ENCODE data around the gene NUDCD3. TPM values are rescaled to one million over a fixed set of nuclear protein-coding genes. Genes with fewer than 3 reads are reported as not detected.

NUDCD3 gene
- total and polyA plus RNA-seq, 2 experiments from 2014 or later, result 35.7 to 42.7 TPM

DNA sequence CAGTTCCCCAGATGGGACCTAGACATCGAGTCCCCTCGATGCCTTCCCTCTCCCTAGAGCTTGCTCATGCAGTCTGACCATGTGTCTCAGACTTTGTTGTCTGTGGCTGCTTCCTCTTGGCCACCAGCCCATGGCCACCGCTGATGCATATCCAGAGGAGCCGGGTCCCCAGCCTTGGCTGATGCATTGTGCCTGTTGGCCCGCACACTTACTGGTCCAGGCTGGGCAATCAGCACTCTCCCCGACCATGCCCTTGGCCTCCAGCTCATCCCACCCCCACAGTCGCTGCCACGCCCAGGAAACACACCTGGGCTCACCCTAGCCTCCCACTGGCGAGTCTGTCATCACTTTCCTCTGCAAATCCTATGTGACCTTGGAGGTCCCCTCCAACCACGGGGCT lies 40.5 kb upstream of the NUDCD3 start:
- TF ChIP-seq, protein P1, sequence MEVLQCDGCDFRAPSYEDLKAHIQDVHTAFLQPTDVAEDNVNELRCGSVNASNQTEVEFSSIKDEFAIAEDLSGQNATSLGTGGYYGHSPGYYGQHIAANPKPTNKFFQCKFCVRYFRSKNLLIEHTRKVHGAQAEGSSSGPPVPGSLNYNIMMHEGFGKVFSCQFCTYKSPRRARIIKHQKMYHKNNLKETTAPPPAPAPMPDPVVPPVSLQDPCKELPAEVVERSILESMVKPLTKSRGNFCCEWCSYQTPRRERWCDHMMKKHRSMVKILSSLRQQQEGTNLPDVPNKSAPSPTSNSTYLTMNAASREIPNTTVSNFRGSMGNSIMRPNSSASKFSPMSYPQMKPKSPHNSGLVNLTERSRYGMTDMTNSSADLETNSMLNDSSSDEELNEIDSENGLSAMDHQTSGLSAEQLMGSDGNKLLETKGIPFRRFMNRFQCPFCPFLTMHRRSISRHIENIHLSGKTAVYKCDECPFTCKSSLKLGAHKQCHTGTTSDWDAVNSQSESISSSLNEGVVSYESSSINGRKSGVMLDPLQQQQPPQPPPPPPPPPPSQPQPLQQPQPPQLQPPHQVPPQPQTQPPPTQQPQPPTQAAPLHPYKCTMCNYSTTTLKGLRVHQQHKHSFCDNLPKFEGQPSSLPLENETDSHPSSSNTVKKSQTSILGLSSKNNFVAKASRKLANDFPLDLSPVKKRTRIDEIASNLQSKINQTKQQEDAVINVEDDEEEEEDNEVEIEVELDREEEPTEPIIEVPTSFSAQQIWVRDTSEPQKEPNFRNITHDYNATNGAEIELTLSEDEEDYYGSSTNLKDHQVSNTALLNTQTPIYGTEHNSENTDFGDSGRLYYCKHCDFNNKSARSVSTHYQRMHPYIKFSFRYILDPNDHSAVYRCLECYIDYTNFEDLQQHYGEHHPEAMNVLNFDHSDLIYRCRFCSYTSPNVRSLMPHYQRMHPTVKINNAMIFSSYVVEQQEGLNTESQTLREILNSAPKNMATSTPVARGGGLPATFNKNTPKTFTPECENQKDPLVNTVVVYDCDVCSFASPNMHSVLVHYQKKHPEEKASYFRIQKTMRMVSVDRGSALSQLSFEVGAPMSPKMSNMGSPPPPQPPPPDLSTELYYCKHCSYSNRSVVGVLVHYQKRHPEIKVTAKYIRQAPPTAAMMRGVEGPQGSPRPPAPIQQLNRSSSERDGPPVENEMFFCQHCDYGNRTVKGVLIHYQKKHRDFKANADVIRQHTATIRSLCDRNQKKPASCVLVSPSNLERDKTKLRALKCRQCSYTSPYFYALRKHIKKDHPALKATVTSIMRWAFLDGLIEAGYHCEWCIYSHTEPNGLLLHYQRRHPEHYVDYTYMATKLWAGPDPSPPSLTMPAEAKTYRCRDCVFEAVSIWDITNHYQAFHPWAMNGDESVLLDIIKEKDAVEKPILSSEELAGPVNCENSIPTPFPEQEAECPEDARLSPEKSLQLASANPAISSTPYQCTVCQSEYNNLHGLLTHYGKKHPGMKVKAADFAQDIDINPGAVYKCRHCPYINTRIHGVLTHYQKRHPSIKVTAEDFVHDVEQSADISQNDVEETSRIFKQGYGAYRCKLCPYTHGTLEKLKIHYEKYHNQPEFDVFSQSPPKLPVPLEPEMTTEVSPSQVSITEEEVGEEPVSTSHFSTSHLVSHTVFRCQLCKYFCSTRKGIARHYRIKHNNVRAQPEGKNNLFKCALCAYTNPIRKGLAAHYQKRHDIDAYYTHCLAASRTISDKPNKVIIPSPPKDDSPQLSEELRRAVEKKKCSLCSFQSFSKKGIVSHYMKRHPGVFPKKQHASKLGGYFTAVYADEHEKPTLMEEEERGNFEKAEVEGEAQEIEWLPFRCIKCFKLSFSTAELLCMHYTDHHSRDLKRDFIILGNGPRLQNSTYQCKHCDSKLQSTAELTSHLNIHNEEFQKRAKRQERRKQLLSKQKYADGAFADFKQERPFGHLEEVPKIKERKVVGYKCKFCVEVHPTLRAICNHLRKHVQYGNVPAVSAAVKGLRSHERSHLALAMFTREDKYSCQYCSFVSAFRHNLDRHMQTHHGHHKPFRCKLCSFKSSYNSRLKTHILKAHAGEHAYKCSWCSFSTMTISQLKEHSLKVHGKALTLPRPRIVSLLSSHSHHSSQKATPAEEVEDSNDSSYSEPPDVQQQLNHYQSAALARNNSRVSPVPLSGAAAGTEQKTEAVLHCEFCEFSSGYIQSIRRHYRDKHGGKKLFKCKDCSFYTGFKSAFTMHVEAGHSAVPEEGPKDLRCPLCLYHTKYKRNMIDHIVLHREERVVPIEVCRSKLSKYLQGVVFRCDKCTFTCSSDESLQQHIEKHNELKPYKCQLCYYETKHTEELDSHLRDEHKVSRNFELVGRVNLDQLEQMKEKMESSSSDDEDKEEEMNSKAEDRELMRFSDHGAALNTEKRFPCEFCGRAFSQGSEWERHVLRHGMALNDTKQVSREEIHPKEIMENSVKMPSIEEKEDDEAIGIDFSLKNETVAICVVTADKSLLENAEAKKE (CRISPR knock-in tag; IDR thresholded peaks at IDR 0.05), result no peak
- no peak for TF ChIP-seq NANOG (IDR thresholded peaks at IDR 0.05; ENCODE audit: borderline replicate concordance)
- Histone ChIP-seq H3K79me2 (replicated peaks; ENCODE audit: insufficient read depth) (no peaks in the 10 kb centered on the region), H3K4me2 (no peak overlapping the region), H3K36me3 (ENCODE audit: insufficient read depth) (no peaks in the 10 kb centered on the region), H3K9me2 (ENCODE audit: insufficient read depth) (no peaks in the 10 kb centered on the region), H2AFZ (no peak overlapping the region), H3K27ac (ENCODE audit: low read depth) (no peak overlapping the region), H3K27me3 (ENCODE audit: insufficient read depth) (no peaks in the 10 kb centered on the region), H4K20me1 (replicated peaks; ENCODE audit: insufficient read depth) (no peaks in the 10 kb centered on the region), H3K4me3 (no peak overlapping the region), H3K4me1 (ENCODE audit: insufficient read depth) (no peaks in the 10 kb centered on the region), H3F3A (replicated peaks; ENCODE audit: low read depth) (no peaks in the 10 kb centered on the region)
- DNase-seq (ENCODE audit: low spot score), result no peak
- Mint-ChIP-seq H3K4me1 (no peaks in the 10 kb centered on the region; the same call in 2 of the 3 replicates), H3K27ac (no peak overlapping the region), H3K4me3 (no peak overlapping the region), H3K36me3 (ENCODE audit: low read depth) (peaks cover 1% of the 10 kb centered on the region; the same call in 1 of the 3 replicates), H3K9me3 (peaks cover 5% of the 10 kb centered on the region; the same call in 2 of the 3 replicates), H3K27me3 (ENCODE audit: insufficient read depth, low read depth, poor library complexity) (peaks cover 10% of the 10 kb centered on the region)
- ATAC-seq, result no peak

DNA sequence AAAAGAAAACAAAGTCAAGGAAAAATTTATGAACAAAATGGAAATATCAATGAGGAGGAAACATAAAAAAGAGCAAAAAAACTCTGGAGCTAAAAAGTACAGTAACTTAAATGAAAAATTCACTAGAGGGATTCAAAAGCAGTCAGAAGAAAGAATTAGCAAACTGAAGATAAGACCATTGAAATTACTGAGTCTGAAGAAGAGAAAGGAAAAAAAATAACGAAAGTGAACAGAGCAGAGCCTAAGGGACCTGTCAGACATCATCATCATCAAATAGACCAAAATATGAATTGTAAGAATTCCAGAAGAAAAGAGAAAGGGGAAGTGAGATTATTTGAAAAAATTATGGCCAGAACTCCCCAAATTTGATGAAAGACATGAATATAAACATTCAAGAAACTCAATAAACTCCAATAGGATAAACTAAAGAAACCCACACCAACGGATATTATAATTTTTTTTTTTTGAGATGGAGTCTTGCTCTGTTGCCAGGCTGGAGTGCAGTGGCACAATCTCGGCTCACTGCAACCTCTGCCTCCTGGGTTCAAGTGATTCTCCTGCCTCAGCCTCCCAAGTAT lies 34.4 kb upstream of the NUDCD3 start:
- no peak overlapping the region for H3K4me3 Mint-ChIP-seq
- Histone ChIP-seq H2AFZ (no peak overlapping the region), H4K20me1 (replicated peaks; ENCODE audit: insufficient read depth) (no peaks in the 10 kb centered on the region), H3K4me3 (no peak overlapping the region), H3K27ac (ENCODE audit: low read depth) (no peak overlapping the region), H3K4me1 (ENCODE audit: insufficient read depth) (no peaks in the 10 kb centered on the region), H3F3A (replicated peaks; ENCODE audit: low read depth) (no peaks in the 10 kb centered on the region), H3K36me3 (ENCODE audit: insufficient read depth) (no peaks in the 10 kb centered on the region), H3K9me2 (ENCODE audit: insufficient read depth) (no peaks in the 10 kb centered on the region), H3K4me2 (no peak overlapping the region), H3K79me2 (replicated peaks; ENCODE audit: insufficient read depth) (no peaks in the 10 kb centered on the region), H3K27me3 (ENCODE audit: insufficient read depth) (no peaks in the 10 kb centered on the region)
- peaks cover 19% of the 10 kb centered on the region for H3K9me3 Mint-ChIP-seq
- no peaks in the 10 kb centered on the region for H3K4me1 Mint-ChIP-seq
- no peak for DNase-seq (ENCODE audit: low spot score)
- no peak overlapping the region for H3K27ac Mint-ChIP-seq
- H3K36me3 Mint-ChIP-seq (ENCODE audit: low read depth), result 0 out of 3 replicates have a peak, but pooled peaks cover 4% of the 10 kb centered on the region
- ATAC-seq, result no peak
- H3K27me3 Mint-ChIP-seq (ENCODE audit: insufficient read depth, low read depth, poor library complexity), result peaks cover 3% of the 10 kb centered on the region
- TF ChIP-seq, protein P2, sequence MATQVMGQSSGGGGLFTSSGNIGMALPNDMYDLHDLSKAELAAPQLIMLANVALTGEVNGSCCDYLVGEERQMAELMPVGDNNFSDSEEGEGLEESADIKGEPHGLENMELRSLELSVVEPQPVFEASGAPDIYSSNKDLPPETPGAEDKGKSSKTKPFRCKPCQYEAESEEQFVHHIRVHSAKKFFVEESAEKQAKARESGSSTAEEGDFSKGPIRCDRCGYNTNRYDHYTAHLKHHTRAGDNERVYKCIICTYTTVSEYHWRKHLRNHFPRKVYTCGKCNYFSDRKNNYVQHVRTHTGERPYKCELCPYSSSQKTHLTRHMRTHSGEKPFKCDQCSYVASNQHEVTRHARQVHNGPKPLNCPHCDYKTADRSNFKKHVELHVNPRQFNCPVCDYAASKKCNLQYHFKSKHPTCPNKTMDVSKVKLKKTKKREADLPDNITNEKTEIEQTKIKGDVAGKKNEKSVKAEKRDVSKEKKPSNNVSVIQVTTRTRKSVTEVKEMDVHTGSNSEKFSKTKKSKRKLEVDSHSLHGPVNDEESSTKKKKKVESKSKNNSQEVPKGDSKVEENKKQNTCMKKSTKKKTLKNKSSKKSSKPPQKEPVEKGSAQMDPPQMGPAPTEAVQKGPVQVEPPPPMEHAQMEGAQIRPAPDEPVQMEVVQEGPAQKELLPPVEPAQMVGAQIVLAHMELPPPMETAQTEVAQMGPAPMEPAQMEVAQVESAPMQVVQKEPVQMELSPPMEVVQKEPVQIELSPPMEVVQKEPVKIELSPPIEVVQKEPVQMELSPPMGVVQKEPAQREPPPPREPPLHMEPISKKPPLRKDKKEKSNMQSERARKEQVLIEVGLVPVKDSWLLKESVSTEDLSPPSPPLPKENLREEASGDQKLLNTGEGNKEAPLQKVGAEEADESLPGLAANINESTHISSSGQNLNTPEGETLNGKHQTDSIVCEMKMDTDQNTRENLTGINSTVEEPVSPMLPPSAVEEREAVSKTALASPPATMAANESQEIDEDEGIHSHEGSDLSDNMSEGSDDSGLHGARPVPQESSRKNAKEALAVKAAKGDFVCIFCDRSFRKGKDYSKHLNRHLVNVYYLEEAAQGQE (IDR thresholded peaks at IDR 0.05; ENCODE audit: unreplicated experiment), result no peak
- TF ChIP-seq EZH2 (IDR thresholded peaks at IDR 0.05; ENCODE audit: low read depth, unreplicated experiment) (no peak), EZH2phosphoT487 (IDR thresholded peaks at IDR 0.05; ENCODE audit: unreplicated experiment) (no peak), ZNF114 (CRISPR knock-in tag; IDR thresholded peaks at IDR 0.05) (no peak), STAT1 (IDR thresholded peaks at IDR 0.05; ENCODE audit: unreplicated experiment) (no peak)
- TF ChIP-seq, protein P3, sequence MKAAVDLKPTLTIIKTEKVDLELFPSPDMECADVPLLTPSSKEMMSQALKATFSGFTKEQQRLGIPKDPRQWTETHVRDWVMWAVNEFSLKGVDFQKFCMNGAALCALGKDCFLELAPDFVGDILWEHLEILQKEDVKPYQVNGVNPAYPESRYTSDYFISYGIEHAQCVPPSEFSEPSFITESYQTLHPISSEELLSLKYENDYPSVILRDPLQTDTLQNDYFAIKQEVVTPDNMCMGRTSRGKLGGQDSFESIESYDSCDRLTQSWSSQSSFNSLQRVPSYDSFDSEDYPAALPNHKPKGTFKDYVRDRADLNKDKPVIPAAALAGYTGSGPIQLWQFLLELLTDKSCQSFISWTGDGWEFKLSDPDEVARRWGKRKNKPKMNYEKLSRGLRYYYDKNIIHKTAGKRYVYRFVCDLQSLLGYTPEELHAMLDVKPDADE (IDR thresholded peaks at IDR 0.05), result no peak
- TF ChIP-seq, protein P4, sequence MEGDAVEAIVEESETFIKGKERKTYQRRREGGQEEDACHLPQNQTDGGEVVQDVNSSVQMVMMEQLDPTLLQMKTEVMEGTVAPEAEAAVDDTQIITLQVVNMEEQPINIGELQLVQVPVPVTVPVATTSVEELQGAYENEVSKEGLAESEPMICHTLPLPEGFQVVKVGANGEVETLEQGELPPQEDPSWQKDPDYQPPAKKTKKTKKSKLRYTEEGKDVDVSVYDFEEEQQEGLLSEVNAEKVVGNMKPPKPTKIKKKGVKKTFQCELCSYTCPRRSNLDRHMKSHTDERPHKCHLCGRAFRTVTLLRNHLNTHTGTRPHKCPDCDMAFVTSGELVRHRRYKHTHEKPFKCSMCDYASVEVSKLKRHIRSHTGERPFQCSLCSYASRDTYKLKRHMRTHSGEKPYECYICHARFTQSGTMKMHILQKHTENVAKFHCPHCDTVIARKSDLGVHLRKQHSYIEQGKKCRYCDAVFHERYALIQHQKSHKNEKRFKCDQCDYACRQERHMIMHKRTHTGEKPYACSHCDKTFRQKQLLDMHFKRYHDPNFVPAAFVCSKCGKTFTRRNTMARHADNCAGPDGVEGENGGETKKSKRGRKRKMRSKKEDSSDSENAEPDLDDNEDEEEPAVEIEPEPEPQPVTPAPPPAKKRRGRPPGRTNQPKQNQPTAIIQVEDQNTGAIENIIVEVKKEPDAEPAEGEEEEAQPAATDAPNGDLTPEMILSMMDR (conservative IDR thresholded peaks at IDR 0.05; ENCODE audit: low read depth in 2 of 2), result no peak
